IPS DF 4.7 (cell line): ENCODE measurements around the gene CNIH2.
"Not testable (repeated sequence)": the region's sequence is repeated elsewhere in the genome, so short reads cannot be mapped to it uniquely, and the experiment has no call there.

Experiments used
- DNase-seq: peaks from one replicate; pipeline ENCODE4 v3.0.0-alpha.2; 2013; ENCODE audit warnings: low spot score; ENCODE audit errors: extremely low read depth

CNIH2 gene

GRCh38 chr11:66277471-66278362 lies at the start of gene CNIH2:
TSS of gene CNIH2 (plus strand) at chr11:66278175. CDS start at chr11:66278457, 282 bp downstream.
- DNase-seq: no peak

GRCh38 chr11:66228521-66228920 lies 49.5 kb upstream of the CNIH2 start:
- no peak for DNase-seq

GRCh38 chr11:66230156-66230555 lies 47.8 kb upstream of the CNIH2 start:
- DNase-seq: no peak

- DNase-seq: no peak
These were observed 47.0 kb upstream of the CNIH2 start for GRCh38 chr11:66230978-66231377.

GRCh38 chr11:66231561-66231960 lies 46.4 kb upstream of the CNIH2 start:
- DNase-seq: no peak

- DNase-seq: no peak
These were observed 45.2 kb upstream of the CNIH2 start for GRCh38 chr11:66232769-66233168.

- DNase-seq: no peak
These were observed 44.7 kb upstream of the CNIH2 start for GRCh38 chr11:66233301-66233700.

GRCh38 chr11:66235141-66235540 lies 42.8 kb upstream of the CNIH2 start:
- no peak for DNase-seq

- no peak for DNase-seq
These were observed 40.1 kb upstream of the CNIH2 start for GRCh38 chr11:66237867-66238266.

GRCh38 chr11:66238786-66239413 lies 39.1 kb upstream of the CNIH2 start:
- DNase-seq: no peak

GRCh38 chr11:66239511-66239910 lies 38.5 kb upstream of the CNIH2 start:
- DNase-seq: no peak

- no peak for DNase-seq
These were observed 37.8 kb upstream of the CNIH2 start for GRCh38 chr11:66239998-66240780.

GRCh38 chr11:66240781-66241136 lies 37.2 kb upstream of the CNIH2 start:
- no peak for DNase-seq

GRCh38 chr11:66242095-66242765 lies 35.7 kb upstream of the CNIH2 start:
- no peak for DNase-seq

GRCh38 chr11:66243782-66244535 lies 34.0 kb upstream of the CNIH2 start:
- no peak for DNase-seq

GRCh38 chr11:66247295-66247694 lies 30.7 kb upstream of the CNIH2 start:
- no peak for DNase-seq

GRCh38 chr11:66247801-66248200 lies 30.2 kb upstream of the CNIH2 start:
- DNase-seq: no peak

- no peak for DNase-seq
These were observed 29.1 kb upstream of the CNIH2 start for GRCh38 chr11:66248903-66249302.

GRCh38 chr11:66251809-66252208 lies 26.2 kb upstream of the CNIH2 start:
- no peak for DNase-seq

GRCh38 chr11:66253081-66253480 lies 24.9 kb upstream of the CNIH2 start:
- not testable (repeated sequence) for DNase-seq

GRCh38 chr11:66258473-66258893 lies 19.5 kb upstream of the CNIH2 start:
- no peak for DNase-seq
